Pulmonary artery endothelial cell (primary cell): ENCODE data around the gene MAP3K6. TPM values are rescaled to one million over a fixed set of nuclear protein-coding genes. Genes with fewer than 3 reads are reported as not detected.

Experiments used
- total RNA-seq: library from RNA; depleted of rRNA; stranded (reverse); fragments of >200 nt; gene quantifications from 2 replicates; pipeline ENCODE4 v1.2.3, GENCODE V29; 2014

MAP3K6 gene
- total RNA-seq, 1 donor from 2014 or later: 10.0 TPM

Other genes with a start within 250 kb of the MAP3K6 start
- 8.2 and 8.9 TPM in 2 replicates for gene SLC9A1, start 211.8 kb downstream of the MAP3K6 start, total RNA-seq
- 18.3 and 22.3 TPM in 2 replicates for gene WDTC1, start 132.3 kb downstream of the MAP3K6 start, total RNA-seq
- 26.3 and 33.2 TPM in 2 replicates for gene TMEM222, start 44.8 kb downstream of the MAP3K6 start, total RNA-seq
- under 0.01 and 0.78 TPM in 2 replicates for gene SYTL1, start 24.9 kb downstream of the MAP3K6 start, total RNA-seq
- 0.07 TPM in 1 of 2 replicates, not detected in the other for gene FCN3, start 7.9 kb upstream of the MAP3K6 start, total RNA-seq
- not detected in 2 replicates for gene CD164L2, start 16.4 kb upstream of the MAP3K6 start, total RNA-seq
- 0.49 and 0.86 TPM in 2 replicates for gene GPR3, start 25.7 kb upstream of the MAP3K6 start, total RNA-seq
- 33.7 and 35.2 TPM in 2 replicates for gene WASF2, start 123.2 kb upstream of the MAP3K6 start, total RNA-seq
- 4.3 and 7.0 TPM in 2 replicates for gene AHDC1, start 237.2 kb upstream of the MAP3K6 start, total RNA-seq